Panc1 (cell line): ENCODE data around the gene SLC45A1. TPM values are rescaled to one million over a fixed set of nuclear protein-coding genes. Genes with fewer than 3 reads are reported as not detected.

Source experiments
- ATAC-seq: fragments of 200-7000 bp; cut with Tn5 transposase; 2 replicates; pipeline ENCODE4 v1.9.1; 2020; ENCODE audit warnings: mild to moderate bottlenecking, moderate library complexity
- BruUV-seq: library from RNA; stranded (reverse); fragments of 400-500 nt; replicated peaks from 2 replicates; lab custom pipeline; 2021; lab: Mats Ljungman, UMichigan
- CTCF ChIA-PET: fragments of 300-600 bp; sonication (Branson Sonifier 250); formaldehyde crosslinking; loops from one replicate; lab custom pipeline; 2022; ENCODE audit warnings: antibody characterized with exemption; lab: Charles Lee
- POLR2A ChIA-PET: fragments of 300-600 bp; sonication (Branson Sonifier 250); formaldehyde crosslinking; loops from one replicate; lab custom pipeline; 2022; ENCODE audit warnings: antibody characterized with exemption; lab: Charles Lee
- DNase-seq: peaks from one replicate; pipeline ENCODE4 v3.0.0-alpha.2; 2010; ENCODE audit warnings: low read depth, low spot score
- H3K27ac ChIP-seq: 2 replicates; pipeline ENCODE4 v1.5.1; 2011; ENCODE audit warnings: mild to moderate bottlenecking, low read length, inconsistent platforms
- H3K27me3 ChIP-seq: fragments of 200-500 bp; sonication (Bioruptor generic); 2 replicates; pipeline ENCODE4 v1.6.0; 2014; ENCODE audit warnings: low read length, inconsistent platforms; ENCODE audit not compliant: control insufficient read depth, insufficient read depth
- H3K36me3 ChIP-seq: fragments of 200-500 bp; sonication (Bioruptor generic); 2 replicates; pipeline ENCODE4 v1.5.1; 2014; ENCODE audit warnings: inconsistent platforms, mild to moderate bottlenecking, low read length, moderate library complexity; ENCODE audit not compliant: control insufficient read depth, insufficient read depth
- H3K4me1 ChIP-seq: 2 replicates; pipeline ENCODE4 v1.5.1; 2011; ENCODE audit warnings: inconsistent platforms, mild to moderate bottlenecking, low read length, moderate library complexity; ENCODE audit not compliant: control insufficient read depth, insufficient read depth
- H3K4me3 ChIP-seq, 2 experiments: 2 replicates each; pipeline ENCODE4 v1.5.1; 2011 to 2012; ENCODE audit warnings: low read depth in 2 of 2, low read length in 2 of 2, mild to moderate bottlenecking in 2 of 2, inconsistent platforms in 1 of 2, moderate library complexity in 1 of 2
- H3K9me3 ChIP-seq: fragments of 200-500 bp; sonication (Bioruptor generic); 2 replicates; pipeline ENCODE4 v1.5.1; 2014; ENCODE audit warnings: low read depth, mild to moderate bottlenecking, inconsistent platforms, low read length, moderate library complexity; ENCODE audit not compliant: control insufficient read depth, insufficient read depth
- POLR2AphosphoS5 ChIP-seq: IDR thresholded peaks from 2 replicates; pipeline ENCODE4 v1.6.1; 2012; ENCODE audit warnings: mild to moderate bottlenecking, low read depth, low read length, moderate library complexity
- SIN3A ChIP-seq: IDR thresholded peaks from 2 replicates; pipeline ENCODE4 v1.6.1; 2012; ENCODE audit warnings: low read depth, mild to moderate bottlenecking, low read length, moderate library complexity, borderline replicate concordance; ENCODE audit not compliant: insufficient read depth
- TCF7L2 ChIP-seq: IDR thresholded peaks from 2 replicates; pipeline ENCODE4 v1.6.1; 2011; ENCODE audit warnings: mild to moderate bottlenecking, low read depth, low read length, inconsistent platforms
- in situ Hi-C: cut with HindIII; loops from 2 replicates; pipeline ENCODE4 v1.10.0; 2016; ENCODE audit warnings: low sequenced_read_pairs, low pct_unique_long_range_greater_than_20kb
- intact Hi-C: fragments of 100-400 bp; cut with micrococcal nuclease; formaldehyde crosslinking; loops from one replicate; pipeline ENCODE4 v1.10.0; 2022; ENCODE audit not compliant: unreplicated experiment
- total RNA-seq: library from RNA; stranded (reverse); gene quantifications from one replicate; pipeline ENCODE4 v1.2.1, GENCODE V29; 2021; ENCODE audit not compliant: unreplicated experiment
- TF ChIP-seq, protein P1 (sequence below), 2 experiments: IDR thresholded peaks; 2 replicates each; pipeline ENCODE4 v1.6.1; 2011 to 2012; ENCODE audit warnings: low read depth in 2 of 2, control low read depth in 1 of 2, low read length in 1 of 2, mild to moderate bottlenecking in 1 of 2, moderate library complexity in 1 of 2; ENCODE audit not compliant: insufficient read depth in 1 of 2
- TF ChIP-seq, protein P2 (sequence below): fragments of 450-650 bp; IDR thresholded peaks from 2 replicates; pipeline ENCODE4 v1.5.1; 2017; ENCODE audit warnings: mild to moderate bottlenecking

The SLC45A1 gene
- total RNA-seq, 1 experiment from 2014 or later, result 11.3 TPM

DNA sequence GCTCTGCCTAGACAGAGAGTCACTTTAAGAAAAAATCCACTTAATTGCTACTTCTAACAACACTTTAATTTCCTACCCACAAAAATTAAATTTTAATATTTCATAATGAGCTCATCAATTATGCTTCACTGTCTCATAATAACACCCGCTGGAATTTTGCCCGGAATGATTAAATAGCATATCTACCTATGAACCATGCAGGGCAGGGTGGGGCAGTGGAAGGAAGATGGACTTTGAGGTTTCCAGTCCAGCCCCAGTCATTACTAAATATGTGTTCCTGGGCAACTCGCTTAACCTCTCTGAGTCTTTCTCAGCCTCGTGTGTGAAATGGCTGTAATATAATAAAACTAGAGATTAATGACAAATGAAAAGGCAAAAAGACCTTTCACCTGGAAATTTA lies 32.8 kb upstream of the SLC45A1 start:
- no peaks in the 10 kb centered on the region for H3K36me3 ChIP-seq
- H3K4me1 ChIP-seq, result peaks cover 27% of the 10 kb centered on the region
- CTCF ChIA-PET, result no interaction called here
- in situ Hi-C loops, result no loop called here
- no peak for ATAC-seq
- H3K27ac ChIP-seq, result peak overlapping the region; percentile 62; the same call in 1 of the 2 replicates
- no peak overlapping the region for H3K4me3 ChIP-seq
- POLR2A ChIA-PET, result no interaction called here
- no peak for DNase-seq
- TF ChIP-seq TCF7L2, result no peak
- no peak for TF ChIP-seq SIN3A
- TF ChIP-seq, protein P1, sequence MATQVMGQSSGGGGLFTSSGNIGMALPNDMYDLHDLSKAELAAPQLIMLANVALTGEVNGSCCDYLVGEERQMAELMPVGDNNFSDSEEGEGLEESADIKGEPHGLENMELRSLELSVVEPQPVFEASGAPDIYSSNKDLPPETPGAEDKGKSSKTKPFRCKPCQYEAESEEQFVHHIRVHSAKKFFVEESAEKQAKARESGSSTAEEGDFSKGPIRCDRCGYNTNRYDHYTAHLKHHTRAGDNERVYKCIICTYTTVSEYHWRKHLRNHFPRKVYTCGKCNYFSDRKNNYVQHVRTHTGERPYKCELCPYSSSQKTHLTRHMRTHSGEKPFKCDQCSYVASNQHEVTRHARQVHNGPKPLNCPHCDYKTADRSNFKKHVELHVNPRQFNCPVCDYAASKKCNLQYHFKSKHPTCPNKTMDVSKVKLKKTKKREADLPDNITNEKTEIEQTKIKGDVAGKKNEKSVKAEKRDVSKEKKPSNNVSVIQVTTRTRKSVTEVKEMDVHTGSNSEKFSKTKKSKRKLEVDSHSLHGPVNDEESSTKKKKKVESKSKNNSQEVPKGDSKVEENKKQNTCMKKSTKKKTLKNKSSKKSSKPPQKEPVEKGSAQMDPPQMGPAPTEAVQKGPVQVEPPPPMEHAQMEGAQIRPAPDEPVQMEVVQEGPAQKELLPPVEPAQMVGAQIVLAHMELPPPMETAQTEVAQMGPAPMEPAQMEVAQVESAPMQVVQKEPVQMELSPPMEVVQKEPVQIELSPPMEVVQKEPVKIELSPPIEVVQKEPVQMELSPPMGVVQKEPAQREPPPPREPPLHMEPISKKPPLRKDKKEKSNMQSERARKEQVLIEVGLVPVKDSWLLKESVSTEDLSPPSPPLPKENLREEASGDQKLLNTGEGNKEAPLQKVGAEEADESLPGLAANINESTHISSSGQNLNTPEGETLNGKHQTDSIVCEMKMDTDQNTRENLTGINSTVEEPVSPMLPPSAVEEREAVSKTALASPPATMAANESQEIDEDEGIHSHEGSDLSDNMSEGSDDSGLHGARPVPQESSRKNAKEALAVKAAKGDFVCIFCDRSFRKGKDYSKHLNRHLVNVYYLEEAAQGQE (IDR thresholded peaks at IDR 0.05; ENCODE audit: insufficient read depth in 1 of 2, low read depth in 2 of 2, low read length in 1 of 2), result no peak
- TF ChIP-seq POLR2AphosphoS5, result no peak
- no TSS peak for BruUV-seq
- no peaks in the 10 kb centered on the region for H3K27me3 ChIP-seq
- intact Hi-C loops, result no loop called here
- no peaks in the 10 kb centered on the region for H3K9me3 ChIP-seq

DNA sequence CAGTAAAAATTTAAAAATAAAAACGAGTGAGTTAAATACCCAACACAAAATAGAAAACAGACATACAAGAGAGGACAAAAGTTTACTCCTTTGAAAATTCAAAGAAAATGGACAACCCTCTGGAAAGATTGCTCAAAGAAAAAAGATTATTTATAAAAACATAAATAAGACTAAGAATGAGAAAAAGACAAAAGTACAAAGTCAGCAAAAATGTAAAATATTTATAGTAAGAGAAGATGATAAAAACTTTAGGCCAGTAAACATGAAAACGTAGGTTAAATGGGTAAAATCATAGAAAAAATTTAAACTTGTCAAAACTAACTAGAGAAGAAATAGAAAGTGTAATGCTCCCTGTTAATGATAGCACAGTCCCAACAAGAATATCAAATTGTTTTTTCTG lies 31.9 kb upstream of the SLC45A1 start:
- CTCF ChIA-PET, result no interaction called here
- Histone ChIP-seq H3K9me3 (no peaks in the 10 kb centered on the region), H3K4me3 (no peak overlapping the region), H3K36me3 (no peaks in the 10 kb centered on the region), H3K27me3 (no peaks in the 10 kb centered on the region), H3K4me1 (peaks cover 27% of the 10 kb centered on the region), H3K27ac (no peak overlapping the region; the same call in 1 of the 2 replicates)
- BruUV-seq, result no TSS peak
- POLR2A ChIA-PET, result no interaction called here
- TF ChIP-seq, protein P2, sequence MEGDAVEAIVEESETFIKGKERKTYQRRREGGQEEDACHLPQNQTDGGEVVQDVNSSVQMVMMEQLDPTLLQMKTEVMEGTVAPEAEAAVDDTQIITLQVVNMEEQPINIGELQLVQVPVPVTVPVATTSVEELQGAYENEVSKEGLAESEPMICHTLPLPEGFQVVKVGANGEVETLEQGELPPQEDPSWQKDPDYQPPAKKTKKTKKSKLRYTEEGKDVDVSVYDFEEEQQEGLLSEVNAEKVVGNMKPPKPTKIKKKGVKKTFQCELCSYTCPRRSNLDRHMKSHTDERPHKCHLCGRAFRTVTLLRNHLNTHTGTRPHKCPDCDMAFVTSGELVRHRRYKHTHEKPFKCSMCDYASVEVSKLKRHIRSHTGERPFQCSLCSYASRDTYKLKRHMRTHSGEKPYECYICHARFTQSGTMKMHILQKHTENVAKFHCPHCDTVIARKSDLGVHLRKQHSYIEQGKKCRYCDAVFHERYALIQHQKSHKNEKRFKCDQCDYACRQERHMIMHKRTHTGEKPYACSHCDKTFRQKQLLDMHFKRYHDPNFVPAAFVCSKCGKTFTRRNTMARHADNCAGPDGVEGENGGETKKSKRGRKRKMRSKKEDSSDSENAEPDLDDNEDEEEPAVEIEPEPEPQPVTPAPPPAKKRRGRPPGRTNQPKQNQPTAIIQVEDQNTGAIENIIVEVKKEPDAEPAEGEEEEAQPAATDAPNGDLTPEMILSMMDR, result no peak
- no peak for TF ChIP-seq TCF7L2
- TF ChIP-seq, protein P1 (IDR thresholded peaks at IDR 0.05; ENCODE audit: insufficient read depth in 1 of 2, low read depth in 2 of 2, low read length in 1 of 2), result no peak
- no peak for TF ChIP-seq POLR2AphosphoS5
- TF ChIP-seq SIN3A, result no peak
- intact Hi-C loops, result no loop called here
- in situ Hi-C loops, result no loop called here
- ATAC-seq (no peak), DNase-seq (no peak)
